ENCODE results near the gene TFPI. TPM values are rescaled to one million over a fixed set of nuclear protein-coding genes. Genes with fewer than 3 reads are reported as not detected.

The TFPI gene
- total and polyA plus RNA-seq, 10 of the 15 experiments (the other 5 are each of a cell fraction or from before 2014, with no cell fraction given): 0.07 to 0.59 (median 0.34) TPM

GRCh38 chr2:187445051-187445450 is 109.2 kb downstream of the TFPI start:
- ChIA-PET POLR2A (no interaction called here), SMC1A (ENCODE audit: uncharacterized antibody, unreplicated experiment) (interaction anchor here (0.9 to 2.0 kb wide), 6 partner anchors 11 to 582 kb away, joined by 3 to 11 read pairs (median 3); no protein-coding TSS in a partner anchor), RAD21 (ENCODE audit: unreplicated experiment) (interaction anchor here (0.7 to 1.9 kb wide), 11 partner anchors 12 to 582 kb away, joined by 3 to 8 read pairs (median 4); no protein-coding TSS in a partner anchor), CTCF (interaction anchor here (1.1 to 1.4 kb wide), 3 partner anchors 9 to 307 kb away, joined by 3 to 4 read pairs (median 4); no protein-coding TSS in a partner anchor)
- no peaks in the 10 kb centered on the region for H3K9me3 ChIP-seq (replicated peaks; ENCODE audit: control insufficient read depth, insufficient read depth, low read length)
- H3K27ac ChIP-seq (ENCODE audit: control insufficient read depth, insufficient read depth): no peak overlapping the region
- H3K4me1 ChIP-seq (ENCODE audit: control insufficient read depth, insufficient read depth, low read length): no peaks in the 10 kb centered on the region
- BruUV-seq (replicated peaks): no TSS peak
- no peak for FAIRE-seq
- H3K36me3 ChIP-seq (ENCODE audit: control insufficient read depth in 2 of 2, insufficient read depth in 2 of 2, low read length in 1 of 2): no peaks in the 10 kb centered on the region
- no peak overlapping the region for H3K4me3 ChIP-seq
- no peak for DNase-seq (ENCODE audit: low read depth, low spot score)
- no peaks in the 10 kb centered on the region for H3K79me2 ChIP-seq (ENCODE audit: control insufficient read depth, insufficient read depth, low read length)
- in situ Hi-C loops (cut with MboI): loop anchor here (5.0 to 10.0 kb wide), 2 partner anchors 300 to 583 kb away; no protein-coding TSS in a partner anchor
- TF ChIP-seq ZNF274 (IDR thresholded peaks at IDR 0.05; ENCODE audit: insufficient read depth, insufficient read length) (no peak), CHD4 (IDR thresholded peaks at IDR 0.05) (no peak), ZNF592 (IDR thresholded peaks at IDR 0.05) (no peak), ZNF24 (IDR thresholded peaks at IDR 0.05) (no peak), KLF5 (IDR thresholded peaks at IDR 0.05; ENCODE audit: partially characterized antibody) (no peak), USF1 (IDR thresholded peaks at IDR 0.05; ENCODE audit: borderline replicate concordance, extremely low read length, insufficient read depth, low read depth, low read length) (no peak), BACH1 (IDR thresholded peaks at IDR 0.05; ENCODE audit: borderline replicate concordance) (no peak), SMAD1 (IDR thresholded peaks at IDR 0.05; ENCODE audit: low read depth, partially characterized antibody) (no peak), IRF4 (IDR thresholded peaks at IDR 0.05; ENCODE audit: low read depth, low read length) (no peak)
- intact Hi-C loops (cut with micrococcal nuclease; ENCODE audit: unreplicated experiment): loop anchor here (10.0 kb wide), 1 partner anchor 390 kb away; no protein-coding TSS in a partner anchor
- WGBS (ENCODE audit: insufficient coverage, insufficient replicate concordance, low lambda C conversion rate, missing lambda C conversion rate): 64% methylated on average over 6 of the region's 6 CpGs
- no peak for ATAC-seq
- no peak overlapping the region for H3K9ac ChIP-seq (ENCODE audit: control insufficient read depth, insufficient read depth, low read length)
- peak overlapping the region; percentile 41 for H2AFZ ChIP-seq (ENCODE audit: control insufficient read depth, low read depth, low read length)
- H4K20me1 ChIP-seq (ENCODE audit: control insufficient read depth, insufficient read depth): no peaks in the 10 kb centered on the region
- no peaks in the 10 kb centered on the region for H3K27me3 ChIP-seq (replicated peaks in 1 of 2; ENCODE audit: control insufficient read depth in 2 of 2, insufficient read depth in 2 of 2, low read length in 1 of 2)
- no peak overlapping the region for H3K4me2 ChIP-seq (ENCODE audit: control insufficient read depth, insufficient read depth)

Data from GM12878 (cell line).